ENCODE results near the gene CHST15.

The CHST15 gene

GRCh38 chr10:124027651-124028050 lies 65.7 kb downstream of the CHST15 start:
- H3K27ac ChIP-seq, result no peak overlapping the region
- H3K4me1 ChIP-seq (ENCODE audit: control insufficient read depth in 1 of 2, insufficient read depth in 1 of 2, low read depth in 1 of 2, low read length in 1 of 2), result peaks cover 11 to 12% of the 10 kb centered on the region in 2 experiments
- H3K4me3 ChIP-seq (ENCODE audit: low read depth in 1 of 2, low read length in 1 of 2), result no peak overlapping the region
- no peaks in the 10 kb centered on the region for H3K27me3 ChIP-seq
- H3K9me3 ChIP-seq, result no peaks in the 10 kb centered on the region
- TF ChIP-seq CTCF (IDR thresholded peaks at IDR 0.05), result no peak
- peaks cover 98% of the 10 kb centered on the region for H3K36me3 ChIP-seq

DNA sequence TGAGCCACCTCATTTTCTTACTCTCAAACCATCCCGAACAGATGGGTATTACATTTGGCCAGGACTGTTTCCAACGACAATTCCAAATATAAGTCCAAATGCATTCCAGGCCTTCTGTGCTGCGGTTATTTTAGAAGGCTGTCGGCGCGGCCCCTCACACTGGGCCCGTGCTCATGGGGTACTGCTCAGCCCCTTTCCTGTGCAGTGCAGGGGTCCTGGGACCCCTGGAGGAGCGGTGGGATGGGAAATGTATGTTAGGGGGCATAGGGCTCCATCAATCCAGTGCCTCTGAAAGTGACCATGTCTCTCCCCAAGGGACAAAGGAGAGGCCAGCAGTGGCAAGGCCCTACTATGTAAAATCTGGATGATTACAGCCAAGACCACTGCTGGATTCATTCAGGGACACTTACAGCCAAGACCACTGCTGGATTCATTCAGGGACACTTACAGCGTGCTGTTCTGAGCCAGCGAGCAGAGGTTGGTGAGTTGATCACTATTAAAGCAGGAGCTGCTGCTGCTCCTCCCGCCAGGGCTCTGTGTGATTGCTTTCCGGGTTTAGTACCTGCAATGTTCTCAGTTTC lies 66.3 kb downstream of the CHST15 start:
- Histone ChIP-seq H3K9me3 (no peaks in the 10 kb centered on the region), H3K36me3 (peaks cover 97% of the 10 kb centered on the region), H3K27ac (no peak overlapping the region), H3K4me3 (ENCODE audit: low read depth in 1 of 2, low read length in 1 of 2) (no peak overlapping the region), H3K27me3 (no peaks in the 10 kb centered on the region), H3K4me1 (ENCODE audit: control insufficient read depth in 1 of 2, insufficient read depth in 1 of 2, low read depth in 1 of 2, low read length in 1 of 2) (peaks cover 13 to 15% of the 10 kb centered on the region in 2 experiments)
- no peak for TF ChIP-seq CTCF (IDR thresholded peaks at IDR 0.05)

DNA sequence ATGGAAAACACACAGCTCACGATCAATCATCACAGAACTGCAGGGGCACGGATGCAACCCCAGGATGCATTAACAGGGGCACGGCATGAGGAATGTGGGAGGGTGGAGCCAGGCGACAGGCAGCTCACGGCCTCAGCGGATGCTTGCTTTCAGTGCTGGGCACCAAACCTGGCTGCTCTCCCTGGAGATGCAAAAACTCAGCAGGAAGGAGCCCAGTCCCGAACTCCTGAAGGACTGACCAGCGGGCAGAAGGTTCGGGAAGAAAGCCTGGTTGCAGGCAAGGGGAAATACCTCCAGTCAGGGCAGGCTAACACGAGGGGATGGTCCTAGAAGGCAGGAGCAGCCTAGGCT lies 66.8 kb downstream of the CHST15 start:
- no peaks in the 10 kb centered on the region for H3K27me3 ChIP-seq
- no peak for TF ChIP-seq CTCF (IDR thresholded peaks at IDR 0.05)
- peaks cover 18 to 20% of the 10 kb centered on the region in 2 experiments for H3K4me1 ChIP-seq (ENCODE audit: control insufficient read depth in 1 of 2, insufficient read depth in 1 of 2, low read depth in 1 of 2, low read length in 1 of 2)
- no peak overlapping the region for H3K4me3 ChIP-seq (ENCODE audit: low read depth in 1 of 2, low read length in 1 of 2)
- peaks cover 97% of the 10 kb centered on the region for H3K36me3 ChIP-seq
- peak overlapping the region; percentile 31 for H3K27ac ChIP-seq
- H3K9me3 ChIP-seq, result no peaks in the 10 kb centered on the region

GRCh38 chr10:124025660-124026588 lies 67.5 kb downstream of the CHST15 start:
- H3K4me3 ChIP-seq (ENCODE audit: low read depth in 1 of 2, low read length in 1 of 2), result no peak overlapping the region
- peaks cover 97% of the 10 kb centered on the region for H3K36me3 ChIP-seq
- H3K4me1 ChIP-seq (ENCODE audit: control insufficient read depth in 1 of 2, insufficient read depth in 1 of 2, low read depth in 1 of 2, low read length in 1 of 2), result peaks cover 25 to 27% of the 10 kb centered on the region in 2 experiments
- peak overlapping the region; percentile 46 for H3K27ac ChIP-seq
- no peak for TF ChIP-seq CTCF (IDR thresholded peaks at IDR 0.05)
- no peaks in the 10 kb centered on the region for H3K9me3 ChIP-seq
- H3K27me3 ChIP-seq, result no peaks in the 10 kb centered on the region

- no peak for TF ChIP-seq CTCF (IDR thresholded peaks at IDR 0.05)
- Histone ChIP-seq H3K27ac (peak overlapping the region; percentile 46), H3K9me3 (no peaks in the 10 kb centered on the region), H3K4me3 (ENCODE audit: low read depth in 1 of 2, low read length in 1 of 2) (no peak overlapping the region), H3K4me1 (ENCODE audit: control insufficient read depth in 1 of 2, insufficient read depth in 1 of 2, low read depth in 1 of 2, low read length in 1 of 2) (peaks cover 33 to 35% of the 10 kb centered on the region in 2 experiments), H3K36me3 (peaks cover 97% of the 10 kb centered on the region), H3K27me3 (no peaks in the 10 kb centered on the region)
Measured at GRCh38 chr10:124025152-124025551, 68.2 kb downstream of the CHST15 start.
